ENCODE results near the gene SEPTIN5.

DNA sequence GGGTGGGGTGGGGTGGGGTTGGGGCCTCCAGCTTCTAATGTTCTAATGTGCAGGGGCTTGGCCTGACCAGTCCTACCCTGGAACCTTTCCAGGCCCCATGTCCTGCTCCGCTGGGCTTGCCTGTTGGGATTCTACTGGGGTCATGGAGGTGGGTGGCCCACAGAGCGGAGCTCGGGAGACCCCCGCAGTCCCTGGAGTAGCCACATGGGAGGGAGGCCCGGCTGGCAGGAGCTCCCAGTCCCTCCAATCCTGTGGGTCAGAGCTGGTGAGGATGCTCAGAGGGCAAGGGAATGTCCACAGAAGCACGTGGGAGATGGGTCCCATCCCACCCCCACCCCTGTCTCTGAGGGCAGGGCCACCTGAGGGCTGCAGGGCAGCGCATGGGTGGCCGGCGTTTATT lies 2.9 kb downstream of the SEPTIN5 start:
- TF ChIP-seq, protein P1, sequence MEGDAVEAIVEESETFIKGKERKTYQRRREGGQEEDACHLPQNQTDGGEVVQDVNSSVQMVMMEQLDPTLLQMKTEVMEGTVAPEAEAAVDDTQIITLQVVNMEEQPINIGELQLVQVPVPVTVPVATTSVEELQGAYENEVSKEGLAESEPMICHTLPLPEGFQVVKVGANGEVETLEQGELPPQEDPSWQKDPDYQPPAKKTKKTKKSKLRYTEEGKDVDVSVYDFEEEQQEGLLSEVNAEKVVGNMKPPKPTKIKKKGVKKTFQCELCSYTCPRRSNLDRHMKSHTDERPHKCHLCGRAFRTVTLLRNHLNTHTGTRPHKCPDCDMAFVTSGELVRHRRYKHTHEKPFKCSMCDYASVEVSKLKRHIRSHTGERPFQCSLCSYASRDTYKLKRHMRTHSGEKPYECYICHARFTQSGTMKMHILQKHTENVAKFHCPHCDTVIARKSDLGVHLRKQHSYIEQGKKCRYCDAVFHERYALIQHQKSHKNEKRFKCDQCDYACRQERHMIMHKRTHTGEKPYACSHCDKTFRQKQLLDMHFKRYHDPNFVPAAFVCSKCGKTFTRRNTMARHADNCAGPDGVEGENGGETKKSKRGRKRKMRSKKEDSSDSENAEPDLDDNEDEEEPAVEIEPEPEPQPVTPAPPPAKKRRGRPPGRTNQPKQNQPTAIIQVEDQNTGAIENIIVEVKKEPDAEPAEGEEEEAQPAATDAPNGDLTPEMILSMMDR (conservative IDR thresholded peaks at IDR 0.05; ENCODE audit: low read length): no peak
- no peak for TF ChIP-seq EZH2phosphoT487 (IDR thresholded peaks at IDR 0.05; ENCODE audit: borderline replicate concordance)
